Mesothelial cell of epicardium (in vitro differentiated cells): ENCODE results near the gene PTPRN2. TPM values are rescaled to one million over a fixed set of nuclear protein-coding genes. Genes with fewer than 3 reads are reported as not detected.
A peak's percentile ranks its signal among the peaks of the same experiment; 100 is the strongest.

ENCODE experiments used
- DNase-seq, 2 experiments: peaks; one replicate each; pipeline ENCODE4 v3.0.0; 2021; ENCODE audit warnings: low spot score in 2 of 2; ENCODE audit not compliant: unreplicated experiment in 2 of 2
- H3K27ac Mint-ChIP-seq: 2 replicates; pipeline ENCODE4 v1.8.0; 2021; ENCODE audit warnings: mixed read lengths
- H3K27me3 Mint-ChIP-seq: 2 replicates; pipeline ENCODE4 v1.8.0; 2021; ENCODE audit warnings: low read depth, mixed read lengths
- H3K36me3 Mint-ChIP-seq: 2 replicates; pipeline ENCODE4 v1.8.0; 2021; ENCODE audit warnings: mixed read lengths
- H3K4me1 Mint-ChIP-seq: 2 replicates; pipeline ENCODE4 v1.8.0; 2021; ENCODE audit warnings: mixed read lengths
- H3K4me3 Mint-ChIP-seq: 2 replicates; pipeline ENCODE4 v1.8.0; 2021; ENCODE audit warnings: mild to moderate bottlenecking, moderate library complexity, mixed read lengths
- H3K9me3 Mint-ChIP-seq: 2 replicates; pipeline ENCODE4 v1.8.0; 2021; ENCODE audit warnings: mixed read lengths
- total RNA-seq: library from RNA; stranded (reverse); gene quantifications from 3 replicates; pipeline ENCODE4 v1.2.1, GENCODE V29; 2021
- TF ChIP-seq, protein P1 (sequence below): fragments of 200-600 bp; sonication (generic); IDR thresholded peaks from one replicate; pipeline ENCODE4 v1.5.0; 2021; ENCODE audit warnings: antibody characterized with exemption; ENCODE audit not compliant: unreplicated experiment

Gene PTPRN2
- total RNA-seq, 1 donor from 2014 or later, result 2.2 TPM

GRCh38 chr7:157500171-157500960 lies 1087.3 kb downstream of the PTPRN2 start:
- no peak overlapping the region for H3K4me3 Mint-ChIP-seq
- H3K27me3 Mint-ChIP-seq, result peaks cover 26% of the 10 kb centered on the region

DNA sequence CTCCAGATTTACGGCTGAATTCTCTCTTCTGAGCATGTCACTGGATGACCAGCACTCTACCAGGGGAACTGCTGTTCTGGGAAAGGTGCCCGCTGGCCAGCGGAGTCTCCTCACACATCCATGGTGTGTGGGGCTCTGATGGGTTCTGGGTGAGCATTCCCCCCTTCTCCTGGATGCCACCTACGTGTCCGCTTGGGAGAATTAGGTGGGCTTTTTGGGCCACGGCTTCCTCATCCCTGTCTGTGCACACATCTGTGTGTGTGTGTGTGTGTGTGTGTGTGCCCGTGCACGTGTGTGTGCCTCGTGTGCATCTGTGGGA lies 1087.8 kb downstream of the PTPRN2 start:
- DNase-seq, result peak in 1 of 2 experiments; percentile 16
- H3K27ac Mint-ChIP-seq, result no peak overlapping the region
- no peak overlapping the region for H3K4me3 Mint-ChIP-seq
- H3K9me3 Mint-ChIP-seq, result no peaks in the 10 kb centered on the region
- TF ChIP-seq, protein P1, sequence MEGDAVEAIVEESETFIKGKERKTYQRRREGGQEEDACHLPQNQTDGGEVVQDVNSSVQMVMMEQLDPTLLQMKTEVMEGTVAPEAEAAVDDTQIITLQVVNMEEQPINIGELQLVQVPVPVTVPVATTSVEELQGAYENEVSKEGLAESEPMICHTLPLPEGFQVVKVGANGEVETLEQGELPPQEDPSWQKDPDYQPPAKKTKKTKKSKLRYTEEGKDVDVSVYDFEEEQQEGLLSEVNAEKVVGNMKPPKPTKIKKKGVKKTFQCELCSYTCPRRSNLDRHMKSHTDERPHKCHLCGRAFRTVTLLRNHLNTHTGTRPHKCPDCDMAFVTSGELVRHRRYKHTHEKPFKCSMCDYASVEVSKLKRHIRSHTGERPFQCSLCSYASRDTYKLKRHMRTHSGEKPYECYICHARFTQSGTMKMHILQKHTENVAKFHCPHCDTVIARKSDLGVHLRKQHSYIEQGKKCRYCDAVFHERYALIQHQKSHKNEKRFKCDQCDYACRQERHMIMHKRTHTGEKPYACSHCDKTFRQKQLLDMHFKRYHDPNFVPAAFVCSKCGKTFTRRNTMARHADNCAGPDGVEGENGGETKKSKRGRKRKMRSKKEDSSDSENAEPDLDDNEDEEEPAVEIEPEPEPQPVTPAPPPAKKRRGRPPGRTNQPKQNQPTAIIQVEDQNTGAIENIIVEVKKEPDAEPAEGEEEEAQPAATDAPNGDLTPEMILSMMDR, result no peak
- H3K27me3 Mint-ChIP-seq, result peaks cover 26% of the 10 kb centered on the region
- H3K4me1 Mint-ChIP-seq, result no peaks in the 10 kb centered on the region
- no peaks in the 10 kb centered on the region for H3K36me3 Mint-ChIP-seq

More at GRCh38 chr7:157500171-157500960, 1087.3 kb downstream of the PTPRN2 start:
- DNase-seq, result no peak
- TF ChIP-seq, protein P1, result no peak
- H3K27ac Mint-ChIP-seq, result no peak overlapping the region
- peaks cover 5% of the 10 kb centered on the region for H3K9me3 Mint-ChIP-seq
- no peaks in the 10 kb centered on the region for H3K36me3 Mint-ChIP-seq
- H3K4me1 Mint-ChIP-seq, result no peaks in the 10 kb centered on the region

DNA sequence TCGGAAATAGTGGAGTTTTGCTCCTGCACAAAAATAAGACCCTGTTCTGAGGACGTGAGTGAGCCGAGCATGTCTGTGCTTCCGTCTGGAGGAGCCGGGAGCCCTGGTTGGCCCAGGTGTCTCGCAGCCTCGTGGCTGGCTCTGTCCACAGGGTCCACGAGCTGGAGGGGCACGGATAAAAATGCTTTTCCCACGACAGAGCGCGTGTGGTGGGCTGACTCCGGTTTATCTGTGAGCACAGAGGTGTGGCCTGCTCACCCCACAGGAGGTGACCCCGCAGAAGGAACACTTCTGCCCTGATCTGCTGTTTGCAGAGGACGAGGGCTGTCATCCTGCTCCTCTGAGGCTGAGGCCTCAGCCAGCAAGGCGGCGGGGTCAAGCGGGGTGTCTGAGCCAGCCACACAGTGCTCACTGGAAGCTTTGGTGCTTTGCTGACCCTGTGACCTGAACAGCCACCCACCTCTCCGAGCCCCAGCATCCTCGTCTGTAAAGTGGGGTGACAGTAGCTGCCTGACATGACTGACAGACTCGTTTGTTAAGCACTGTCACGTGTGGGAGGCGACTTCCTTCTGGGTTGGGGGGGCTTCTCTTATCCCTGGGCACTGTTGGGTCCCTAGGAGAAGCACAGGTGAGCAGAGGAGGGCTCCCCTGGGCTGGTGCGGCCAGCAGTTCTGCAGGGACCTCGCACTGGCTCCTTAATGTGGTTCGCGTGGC lies 1088.3 kb downstream of the PTPRN2 start:
- H3K36me3 Mint-ChIP-seq, result no peaks in the 10 kb centered on the region
- H3K27me3 Mint-ChIP-seq, result peaks cover 26% of the 10 kb centered on the region
- H3K27ac Mint-ChIP-seq, result no peak overlapping the region
- TF ChIP-seq, protein P1, result no peak
- no peaks in the 10 kb centered on the region for H3K4me1 Mint-ChIP-seq
- H3K4me3 Mint-ChIP-seq, result no peak overlapping the region
- DNase-seq, result peak in 1 of 2 experiments; percentile 35
- H3K9me3 Mint-ChIP-seq, result no peaks in the 10 kb centered on the region

GRCh38 chr7:157498657-157499056 lies 1089.0 kb downstream of the PTPRN2 start:
- Mint-ChIP-seq H3K4me1 (no peaks in the 10 kb centered on the region), H3K27me3 (peaks cover 30% of the 10 kb centered on the region), H3K36me3 (no peaks in the 10 kb centered on the region), H3K4me3 (no peak overlapping the region), H3K27ac (no peak overlapping the region), H3K9me3 (no peaks in the 10 kb centered on the region)
- DNase-seq, result peak in 1 of 2 experiments; percentile 2
- TF ChIP-seq, protein P1, result no peak

- H3K36me3 Mint-ChIP-seq, result no peaks in the 10 kb centered on the region
- peaks cover 31% of the 10 kb centered on the region for H3K27me3 Mint-ChIP-seq
- DNase-seq, result peak in 1 of 2 experiments; percentile 35
- TF ChIP-seq, protein P1, result no peak
- H3K9me3 Mint-ChIP-seq, result no peaks in the 10 kb centered on the region
- H3K27ac Mint-ChIP-seq, result no peak overlapping the region
- H3K4me3 Mint-ChIP-seq, result no peak overlapping the region
- no peaks in the 10 kb centered on the region for H3K4me1 Mint-ChIP-seq
These were observed 1089.6 kb downstream of the PTPRN2 start for GRCh38 chr7:157497744-157498651.
